ENCODE measurements around the gene SNORC.
"Not testable (repeated sequence)": the region's sequence is repeated elsewhere in the genome, so short reads cannot be mapped to it uniquely, and the experiment has no call there.

SNORC gene

DNA sequence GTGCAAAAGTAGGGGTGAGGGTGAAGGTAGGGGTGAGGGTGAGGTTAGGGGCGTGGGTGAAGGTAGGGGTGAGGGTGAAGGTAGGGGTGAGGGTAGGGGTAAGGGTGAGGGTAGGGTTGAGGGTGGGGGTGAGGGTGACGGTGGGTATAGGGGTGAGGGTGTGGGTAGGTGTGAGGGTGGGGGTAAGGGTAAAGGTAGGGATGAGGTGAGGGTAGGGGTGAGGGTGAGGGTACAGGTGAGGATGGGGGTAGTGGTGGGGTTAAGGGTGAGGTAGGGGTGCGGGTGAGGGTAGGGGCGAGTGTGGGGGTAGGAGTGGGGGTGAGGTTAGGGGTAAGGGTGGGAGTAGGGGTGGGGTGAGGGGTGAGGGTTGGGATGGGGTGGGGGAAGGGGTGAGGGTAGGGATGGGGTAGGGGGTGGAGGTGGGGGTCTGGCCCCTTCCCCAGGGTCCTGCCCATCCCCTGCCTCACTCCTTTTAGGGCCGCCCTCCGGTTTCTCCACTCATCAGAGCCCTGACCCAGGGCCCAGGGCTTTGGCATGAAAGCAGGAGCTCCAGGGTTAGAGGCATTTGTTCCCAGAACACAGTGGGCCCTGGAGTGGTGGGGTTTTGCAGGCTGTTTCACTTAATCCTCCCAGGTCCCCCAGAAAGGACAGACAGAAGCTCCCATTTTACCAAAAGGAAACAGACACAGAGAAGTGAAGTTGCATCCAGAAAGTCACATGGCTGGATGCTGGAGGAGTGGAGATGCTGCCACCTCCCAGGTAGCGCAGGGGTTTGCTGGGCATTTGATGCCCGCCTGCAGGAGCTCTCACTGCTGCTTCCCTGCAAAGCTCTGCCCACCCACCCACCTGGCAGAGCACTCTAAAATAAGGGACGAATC lies 26.9 kb downstream of the SNORC start:
- Histone ChIP-seq H3K4me3 (ENCODE audit: low read length) (no peak overlapping the region), H3K4me1 (ENCODE audit: insufficient read depth, low read length) (peaks cover 10% of the 10 kb centered on the region), H3K36me3 (ENCODE audit: insufficient read depth, low read length) (no peaks in the 10 kb centered on the region), H3K27me3 (ENCODE audit: insufficient read depth, low read length) (peaks cover 2% of the 10 kb centered on the region), H2AFZ (ENCODE audit: low read depth, low read length) (no peak overlapping the region), H3K9me3 (ENCODE audit: low read length) (no peaks in the 10 kb centered on the region)

- H3K27me3 ChIP-seq (ENCODE audit: insufficient read depth, low read length) = peaks cover 2% of the 10 kb centered on the region
- no peak overlapping the region for H3K4me3 ChIP-seq (ENCODE audit: low read length)
- H3K9me3 ChIP-seq (ENCODE audit: low read length) = no peaks in the 10 kb centered on the region
- H2AFZ ChIP-seq (ENCODE audit: low read depth, low read length) = no peak overlapping the region
- H3K36me3 ChIP-seq (ENCODE audit: insufficient read depth, low read length) = no peaks in the 10 kb centered on the region
- peaks cover 16% of the 10 kb centered on the region for H3K4me1 ChIP-seq (ENCODE audit: insufficient read depth, low read length)
These were observed 27.7 kb downstream of the SNORC start for GRCh38 chr2:232897598-232898408.

DNA sequence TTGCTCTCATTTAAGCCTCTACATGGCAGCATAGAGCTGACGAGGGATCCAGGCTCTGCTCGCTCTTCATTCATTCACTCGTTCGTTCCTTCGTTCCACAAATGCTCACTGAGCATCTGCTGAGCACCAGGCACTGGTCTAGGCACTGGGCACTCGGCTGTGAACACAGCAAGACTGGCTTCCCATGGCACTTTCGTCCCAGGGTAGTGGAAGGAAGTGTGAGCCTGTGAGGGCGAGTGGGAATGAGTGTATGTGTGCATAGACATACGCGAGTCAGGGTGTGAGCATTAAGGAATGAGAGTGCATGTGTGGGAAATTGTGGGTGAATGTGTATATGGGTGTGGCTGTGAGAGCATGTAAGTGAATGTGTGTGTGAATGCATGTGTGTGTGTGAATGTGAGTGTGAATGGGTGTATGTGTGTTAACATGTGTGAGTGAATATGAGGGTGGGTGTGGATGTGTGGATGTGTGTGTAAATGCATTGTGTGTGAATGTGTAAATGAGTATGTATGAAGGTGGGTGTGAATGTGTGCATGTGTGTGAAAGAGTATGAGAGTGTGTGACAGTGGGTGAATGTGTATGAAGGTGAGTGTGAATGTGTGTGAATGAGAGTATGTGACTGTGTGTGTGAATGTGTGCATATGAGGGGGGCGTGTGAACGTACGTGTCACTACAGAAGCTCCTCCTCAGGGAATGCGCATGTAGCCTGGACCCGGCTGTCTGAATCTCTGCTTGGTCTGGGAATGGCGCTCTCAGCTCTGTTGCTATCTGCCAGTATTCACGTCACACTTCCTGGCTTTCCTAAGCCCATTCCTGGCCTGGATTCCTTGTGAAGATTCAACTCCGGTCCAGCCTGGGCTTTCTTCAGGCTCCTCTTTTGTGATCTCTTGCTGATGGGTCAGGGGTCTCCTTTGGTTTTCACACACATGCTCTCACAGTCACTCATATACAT lies 28.8 kb downstream of the SNORC start:
- no peak overlapping the region for H2AFZ ChIP-seq (ENCODE audit: low read depth, low read length)
- peaks cover 2% of the 10 kb centered on the region for H3K27me3 ChIP-seq (ENCODE audit: insufficient read depth, low read length)

DNA sequence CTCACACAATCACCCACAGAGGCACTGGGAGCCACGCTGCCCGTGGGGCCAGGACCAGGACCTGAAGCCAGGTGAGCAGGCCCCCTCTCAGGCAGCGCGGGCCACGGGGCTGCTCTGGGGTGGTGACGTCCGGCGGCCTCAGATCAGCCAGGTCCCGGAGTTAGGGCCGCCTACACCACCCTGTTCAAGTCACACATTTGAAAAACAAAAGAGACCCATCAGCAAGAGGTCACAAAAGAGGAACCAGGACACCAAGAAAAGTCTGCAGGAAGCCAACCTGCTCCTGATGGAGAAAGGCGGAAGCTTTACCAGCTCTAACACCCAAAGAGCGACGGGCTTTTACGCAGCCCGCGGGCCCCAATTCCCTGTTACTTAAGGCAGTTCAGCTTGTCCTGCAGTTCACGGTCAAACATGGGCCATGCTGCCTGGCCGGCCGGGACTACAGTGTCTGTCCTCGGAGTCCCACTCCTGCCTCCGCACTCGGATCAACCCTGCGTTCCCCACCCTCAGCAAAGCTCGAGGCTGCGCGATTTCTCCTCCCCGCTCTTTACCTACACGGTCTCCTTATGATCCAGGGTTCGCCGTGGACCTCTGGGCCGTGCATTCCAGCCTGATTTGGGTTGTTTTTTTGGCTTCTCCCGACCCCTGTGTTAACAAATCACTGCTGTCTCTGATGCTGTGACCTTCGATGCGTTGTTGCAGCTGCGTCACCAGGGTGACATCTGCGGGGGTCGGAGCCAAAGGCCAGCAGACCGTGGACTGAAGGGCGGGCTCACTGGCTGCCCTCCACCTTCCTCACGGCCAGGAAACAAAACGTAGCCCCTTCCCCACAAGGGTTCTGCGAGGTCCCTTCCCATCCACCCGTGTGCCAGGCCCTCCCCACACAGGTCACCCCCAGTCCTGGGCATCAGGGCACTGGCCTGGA lies 31.0 kb downstream of the SNORC start:
- no peaks in the 10 kb centered on the region for H3K9me3 ChIP-seq (ENCODE audit: low read length)
- H3K36me3 ChIP-seq (ENCODE audit: insufficient read depth, low read length) = no peaks in the 10 kb centered on the region
- peaks cover 2% of the 10 kb centered on the region for H3K27me3 ChIP-seq (ENCODE audit: insufficient read depth, low read length)
- no peak overlapping the region for H3K4me3 ChIP-seq (ENCODE audit: low read length)
- H3K4me1 ChIP-seq (ENCODE audit: insufficient read depth, low read length) = peaks cover 16% of the 10 kb centered on the region
- H2AFZ ChIP-seq (ENCODE audit: low read depth, low read length) = no peak overlapping the region

More for the DNA sequence above, 28.8 kb downstream of the SNORC start:
- H3K9me3 ChIP-seq (ENCODE audit: low read length) = no peaks in the 10 kb centered on the region
- no peaks in the 10 kb centered on the region for H3K36me3 ChIP-seq (ENCODE audit: insufficient read depth, low read length)
- H3K4me1 ChIP-seq (ENCODE audit: insufficient read depth, low read length) = peaks cover 16% of the 10 kb centered on the region
- H3K4me3 ChIP-seq (ENCODE audit: low read length) = no peak overlapping the region

DNA sequence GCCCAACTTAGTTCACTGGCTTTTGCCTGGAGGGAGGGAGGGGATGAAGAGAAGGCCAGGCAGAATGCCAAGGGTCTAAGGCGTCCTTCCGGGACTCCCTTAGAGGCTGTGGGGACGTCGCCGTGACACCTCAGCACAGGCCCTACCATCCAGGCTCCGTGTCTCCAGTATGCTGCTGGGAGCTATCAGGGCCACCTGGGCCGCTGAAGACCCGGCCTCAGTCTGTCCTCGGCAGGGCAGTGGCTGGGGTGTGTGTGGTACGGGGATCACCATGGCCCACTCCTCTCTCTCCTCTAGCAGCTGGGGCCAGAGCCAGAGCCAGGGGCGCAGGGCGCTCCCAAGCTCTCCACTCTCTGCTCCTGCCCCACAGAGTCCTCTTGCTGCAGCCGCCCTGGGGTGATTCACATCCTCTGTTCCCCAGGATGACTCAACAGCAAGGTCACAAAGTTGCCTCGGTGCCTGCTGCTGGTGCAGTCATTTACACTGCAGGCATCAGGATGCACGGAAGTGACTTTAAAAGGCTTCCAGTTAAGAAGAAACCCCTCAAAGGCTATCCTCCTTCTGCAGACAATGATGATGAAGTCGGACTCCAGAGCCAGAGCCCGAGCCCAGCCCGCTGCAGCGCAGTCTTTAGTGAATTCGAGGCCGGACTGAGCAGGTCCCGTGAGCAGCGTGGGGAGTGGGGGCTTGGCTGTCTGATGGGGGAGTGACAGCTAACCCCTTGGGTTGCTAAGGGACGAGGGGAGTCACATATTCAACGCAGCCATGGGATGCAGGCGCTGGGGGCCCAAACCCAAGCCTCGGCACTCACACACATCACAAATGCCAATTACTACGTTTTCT lies 31.9 kb downstream of the SNORC start:
- peaks cover 2% of the 10 kb centered on the region for H3K27me3 ChIP-seq (ENCODE audit: insufficient read depth, low read length)
- H2AFZ ChIP-seq (ENCODE audit: low read depth, low read length) = peak overlapping the region; percentile 33
- no peak overlapping the region for H3K4me3 ChIP-seq (ENCODE audit: low read length)
- H3K36me3 ChIP-seq (ENCODE audit: insufficient read depth, low read length) = no peaks in the 10 kb centered on the region
- H3K4me1 ChIP-seq (ENCODE audit: insufficient read depth, low read length) = peaks cover 16% of the 10 kb centered on the region
- H3K9me3 ChIP-seq (ENCODE audit: low read length) = no peaks in the 10 kb centered on the region

DNA sequence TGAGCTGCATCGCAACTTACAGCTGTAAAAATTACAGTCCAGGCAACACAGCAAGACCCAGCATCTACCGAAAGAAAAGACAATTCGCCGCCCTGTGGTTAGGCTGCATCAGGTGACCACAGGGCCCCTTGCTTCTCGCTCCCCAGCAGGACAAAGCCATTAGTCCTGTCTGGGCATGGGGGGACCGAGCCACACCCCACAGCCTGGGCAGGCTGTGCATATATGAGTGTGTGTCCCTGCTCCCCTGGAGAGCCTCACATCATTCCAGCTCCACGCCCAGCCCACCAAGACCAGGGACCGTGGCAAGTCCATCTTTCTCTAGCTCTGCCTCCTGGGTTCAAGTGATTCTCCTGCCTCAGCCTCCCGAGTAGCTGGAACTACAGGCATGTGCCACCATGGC lies 33.9 kb downstream of the SNORC start:
- H3K27me3 ChIP-seq (ENCODE audit: insufficient read depth, low read length) = no peaks in the 10 kb centered on the region
- peaks cover 25% of the 10 kb centered on the region for H3K4me1 ChIP-seq (ENCODE audit: insufficient read depth, low read length)
- H3K9me3 ChIP-seq (ENCODE audit: low read length) = no peaks in the 10 kb centered on the region
- H3K4me3 ChIP-seq (ENCODE audit: low read length) = no peak overlapping the region
- no peaks in the 10 kb centered on the region for H3K36me3 ChIP-seq (ENCODE audit: insufficient read depth, low read length)
- no peak overlapping the region for H2AFZ ChIP-seq (ENCODE audit: low read depth, low read length)

GRCh38 chr2:232906867-232907717 lies 37.0 kb downstream of the SNORC start:
- not testable (repeated sequence) for H3K36me3 ChIP-seq (ENCODE audit: insufficient read depth, low read length); H2AFZ ChIP-seq (ENCODE audit: low read depth, low read length); H3K9me3 ChIP-seq (ENCODE audit: low read length); H3K27me3 ChIP-seq (ENCODE audit: insufficient read depth, low read length); H3K4me3 ChIP-seq (ENCODE audit: low read length)
- peaks cover 14% of the 10 kb centered on the region for H3K4me1 ChIP-seq (ENCODE audit: insufficient read depth, low read length)

GRCh38 chr2:232907718-232908085 lies 37.6 kb downstream of the SNORC start:
- not testable (repeated sequence) for H3K9me3 ChIP-seq (ENCODE audit: low read length); H2AFZ ChIP-seq (ENCODE audit: low read depth, low read length); H3K27me3 ChIP-seq (ENCODE audit: insufficient read depth, low read length); H3K36me3 ChIP-seq (ENCODE audit: insufficient read depth, low read length); H3K4me1 ChIP-seq (ENCODE audit: insufficient read depth, low read length); H3K4me3 ChIP-seq (ENCODE audit: low read length)

DNA sequence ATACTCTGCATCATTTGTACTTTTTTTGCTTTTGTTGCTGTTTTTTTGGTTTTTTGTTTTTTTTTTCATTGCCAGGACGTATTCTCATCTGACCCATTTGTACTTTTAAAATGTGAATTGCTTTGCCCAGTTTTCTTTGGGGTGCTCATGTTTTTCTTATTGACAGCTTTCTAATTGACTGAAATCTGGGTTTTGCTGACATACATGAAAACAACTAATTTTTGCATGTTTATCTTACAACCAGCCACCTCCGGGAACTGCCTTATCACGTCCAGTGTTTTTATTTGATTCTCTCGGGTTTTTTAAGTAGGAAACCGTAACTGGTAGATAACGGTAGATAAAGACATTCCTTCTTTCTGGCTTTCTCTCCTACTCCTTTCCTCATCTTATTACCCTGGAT lies 38.6 kb downstream of the SNORC start:
- Histone ChIP-seq H3K4me3 (ENCODE audit: low read length) (no peak overlapping the region), H3K4me1 (ENCODE audit: insufficient read depth, low read length) (peaks cover 9% of the 10 kb centered on the region), H3K9me3 (ENCODE audit: low read length) (peaks cover 8% of the 10 kb centered on the region)

GRCh38 chr2:232910376-232910775 lies 40.3 kb downstream of the SNORC start:
- H3K36me3 ChIP-seq (ENCODE audit: insufficient read depth, low read length) = no peaks in the 10 kb centered on the region
- peaks cover 8% of the 10 kb centered on the region for H3K9me3 ChIP-seq (ENCODE audit: low read length)
- no peak overlapping the region for H2AFZ ChIP-seq (ENCODE audit: low read depth, low read length)
- no peak overlapping the region for H3K4me3 ChIP-seq (ENCODE audit: low read length)
- H3K27me3 ChIP-seq (ENCODE audit: insufficient read depth, low read length) = peaks cover 2% of the 10 kb centered on the region
- H3K4me1 ChIP-seq (ENCODE audit: insufficient read depth, low read length) = peaks cover 9% of the 10 kb centered on the region

More for the DNA sequence above, 38.6 kb downstream of the SNORC start:
- Histone ChIP-seq H2AFZ (ENCODE audit: low read depth, low read length) (no peak overlapping the region), H3K27me3 (ENCODE audit: insufficient read depth, low read length) (peaks cover 2% of the 10 kb centered on the region), H3K36me3 (ENCODE audit: insufficient read depth, low read length) (no peaks in the 10 kb centered on the region)
